GM21619 (cell line): Measurements from ENCODE around the gene CEMIP.
"Not testable (repeated sequence)": the region's sequence is repeated elsewhere in the genome, so short reads cannot be mapped to it uniquely, and the experiment has no call there.

Experiments used
- ATAC-seq: cut with Tn5 transposase; IDR thresholded peaks from one replicate; pipeline ENCODE4 v1.9.1; 2021; ENCODE audit not compliant: unreplicated experiment

CEMIP gene

GRCh38 chr15:80948651-80949292 lies 169.6 kb downstream of the CEMIP start:
- ATAC-seq: no peak

GRCh38 chr15:80949756-80950155 lies 170.6 kb downstream of the CEMIP start:
- no peak for ATAC-seq

- ATAC-seq: no peak
These were observed 171.3 kb downstream of the CEMIP start for GRCh38 chr15:80950291-80951078.

- ATAC-seq: no peak
These were observed 172.8 kb downstream of the CEMIP start for GRCh38 chr15:80951941-80952340.

- ATAC-seq: no peak
These were observed 174.1 kb downstream of the CEMIP start for GRCh38 chr15:80953001-80953952.

- ATAC-seq: no peak
These were observed 175.0 kb downstream of the CEMIP start for GRCh38 chr15:80953953-80954778.

GRCh38 chr15:80955571-80956452 lies 176.6 kb downstream of the CEMIP start:
- not testable (repeated sequence) for ATAC-seq

GRCh38 chr15:80957556-80957955 lies 178.4 kb downstream of the CEMIP start:
- ATAC-seq: no peak

GRCh38 chr15:80957976-80958375 lies 178.8 kb downstream of the CEMIP start:
- no peak for ATAC-seq

- ATAC-seq: no peak
These were observed 179.8 kb downstream of the CEMIP start for GRCh38 chr15:80958818-80959495.

GRCh38 chr15:80965454-80965853 lies 186.3 kb downstream of the CEMIP start:
- ATAC-seq: not testable (repeated sequence)

GRCh38 chr15:80966431-80967197 lies 187.4 kb downstream of the CEMIP start:
- no peak for ATAC-seq

GRCh38 chr15:80967451-80967850 lies 188.3 kb downstream of the CEMIP start:
- ATAC-seq: no peak

GRCh38 chr15:80967991-80968510 lies 188.9 kb downstream of the CEMIP start:
- no peak for ATAC-seq

- ATAC-seq: no peak
These were observed 190.1 kb downstream of the CEMIP start for GRCh38 chr15:80969316-80969715.

GRCh38 chr15:80970018-80970657 lies 191.0 kb downstream of the CEMIP start:
- peak; percentile 60 for ATAC-seq

- no peak for ATAC-seq
These were observed 191.5 kb downstream of the CEMIP start for GRCh38 chr15:80970658-80971057.
